HG03565 (cell line): ENCODE results near the gene TRHDE.
"Not testable (repeated sequence)": the region's sequence is repeated elsewhere in the genome, so short reads cannot be mapped to it uniquely, and the experiment has no call there.

Experiments used
- ATAC-seq: cut with Tn5 transposase; IDR thresholded peaks from one replicate; pipeline ENCODE4 v1.9.1; 2021; ENCODE audit warnings: mild to moderate bottlenecking, moderate library complexity; ENCODE audit not compliant: unreplicated experiment

The TRHDE gene

GRCh38 chr12:72499244-72499643, 227.1 kb downstream of the TRHDE start:
- no peak for ATAC-seq

GRCh38 chr12:72502546-72502945, 230.4 kb downstream of the TRHDE start:
- no peak for ATAC-seq

- no peak for ATAC-seq
Measured at GRCh38 chr12:72505227-72505626, 233.1 kb downstream of the TRHDE start.

GRCh38 chr12:72509891-72510290, 237.7 kb downstream of the TRHDE start:
- ATAC-seq = no peak

GRCh38 chr12:72510772-72511171, 238.6 kb downstream of the TRHDE start:
- no peak for ATAC-seq

GRCh38 chr12:72511498-72511897, 239.3 kb downstream of the TRHDE start:
- no peak for ATAC-seq

GRCh38 chr12:72511906-72512305, 239.7 kb downstream of the TRHDE start:
- ATAC-seq = no peak

- ATAC-seq = not testable (repeated sequence)
Measured at GRCh38 chr12:72520044-72520678, 248.0 kb downstream of the TRHDE start.

GRCh38 chr12:72521326-72521725, 249.2 kb downstream of the TRHDE start:
- no peak for ATAC-seq

- no peak for ATAC-seq
Measured at GRCh38 chr12:72522411-72522810, 250.2 kb downstream of the TRHDE start.

- ATAC-seq = no peak
Measured at GRCh38 chr12:72523754-72524153, 251.6 kb downstream of the TRHDE start.

- no peak for ATAC-seq
Measured at GRCh38 chr12:72535212-72535990, 263.2 kb downstream of the TRHDE start.

- no peak for ATAC-seq
Measured at GRCh38 chr12:72540811-72541210, 268.6 kb downstream of the TRHDE start.

- ATAC-seq = no peak
Measured at GRCh38 chr12:72543777-72544467, 271.8 kb downstream of the TRHDE start.

- no peak for ATAC-seq
Measured at GRCh38 chr12:72546106-72546505, 273.9 kb downstream of the TRHDE start.

- ATAC-seq = no peak
Measured at GRCh38 chr12:72547573-72547972, 275.4 kb downstream of the TRHDE start.

- no peak for ATAC-seq
Measured at GRCh38 chr12:72549184-72549583, 277.0 kb downstream of the TRHDE start.

GRCh38 chr12:72560003-72560769, 288.0 kb downstream of the TRHDE start:
- ATAC-seq = no peak

- no peak for ATAC-seq
Measured at GRCh38 chr12:72570601-72571000, 298.4 kb downstream of the TRHDE start.

GRCh38 chr12:72574138-72574537, 302.0 kb downstream of the TRHDE start:
- no peak for ATAC-seq

- no peak for ATAC-seq
Measured at GRCh38 chr12:72578327-72578726, 306.2 kb downstream of the TRHDE start.
